ENCODE results near the gene LENG8.
"Not testable (repeated sequence)": the region's sequence is repeated elsewhere in the genome, so short reads cannot be mapped to it uniquely, and the experiment has no call there.

DNA sequence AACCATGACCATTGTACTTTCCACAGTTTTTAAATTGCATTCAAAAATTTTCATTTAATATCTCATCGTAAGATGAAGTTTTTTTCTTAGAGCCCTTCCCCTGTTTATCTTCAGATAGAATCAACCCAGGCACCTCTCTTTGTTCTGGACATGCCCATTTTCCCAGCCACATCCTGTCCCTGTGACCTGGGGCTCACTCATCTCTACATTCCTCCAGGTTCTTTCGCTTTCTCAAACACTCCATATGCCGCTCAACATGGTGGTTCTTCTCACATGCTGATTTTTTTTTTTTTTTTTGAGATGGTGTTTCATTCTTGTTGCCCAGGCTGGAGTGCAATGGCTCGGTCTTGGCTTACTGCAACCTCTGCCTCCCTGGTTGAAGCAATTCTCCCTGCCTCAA is 56.5 kb downstream of the LENG8 start:
- TF ChIP-seq, protein P1, sequence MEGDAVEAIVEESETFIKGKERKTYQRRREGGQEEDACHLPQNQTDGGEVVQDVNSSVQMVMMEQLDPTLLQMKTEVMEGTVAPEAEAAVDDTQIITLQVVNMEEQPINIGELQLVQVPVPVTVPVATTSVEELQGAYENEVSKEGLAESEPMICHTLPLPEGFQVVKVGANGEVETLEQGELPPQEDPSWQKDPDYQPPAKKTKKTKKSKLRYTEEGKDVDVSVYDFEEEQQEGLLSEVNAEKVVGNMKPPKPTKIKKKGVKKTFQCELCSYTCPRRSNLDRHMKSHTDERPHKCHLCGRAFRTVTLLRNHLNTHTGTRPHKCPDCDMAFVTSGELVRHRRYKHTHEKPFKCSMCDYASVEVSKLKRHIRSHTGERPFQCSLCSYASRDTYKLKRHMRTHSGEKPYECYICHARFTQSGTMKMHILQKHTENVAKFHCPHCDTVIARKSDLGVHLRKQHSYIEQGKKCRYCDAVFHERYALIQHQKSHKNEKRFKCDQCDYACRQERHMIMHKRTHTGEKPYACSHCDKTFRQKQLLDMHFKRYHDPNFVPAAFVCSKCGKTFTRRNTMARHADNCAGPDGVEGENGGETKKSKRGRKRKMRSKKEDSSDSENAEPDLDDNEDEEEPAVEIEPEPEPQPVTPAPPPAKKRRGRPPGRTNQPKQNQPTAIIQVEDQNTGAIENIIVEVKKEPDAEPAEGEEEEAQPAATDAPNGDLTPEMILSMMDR (IDR thresholded peaks at IDR 0.05; ENCODE audit: borderline replicate concordance, extremely low read depth, low read length, poor library complexity, severe bottlenecking) = not testable (repeated sequence)
- not testable (repeated sequence) for TF ChIP-seq EZH2 (IDR thresholded peaks at IDR 0.05; ENCODE audit: borderline replicate concordance, low read depth, low read length, severe bottlenecking)
